ENCODE measurements around the gene WDR70. TPM values are rescaled to one million over a fixed set of nuclear protein-coding genes. Genes with fewer than 3 reads are reported as not detected.
"Not testable (repeated sequence)": the region's sequence is repeated elsewhere in the genome, so short reads cannot be mapped to it uniquely, and the experiment has no call there.

The WDR70 gene
- total RNA-seq, 1 donor from 2014 or later, result 18.7 TPM

- Histone ChIP-seq H3K27me3 (ENCODE audit: low read depth) (no peaks in the 10 kb centered on the region), H3K4me1 (no peaks in the 10 kb centered on the region), H3K36me3 (no peaks in the 10 kb centered on the region), H3K4me3 (no peak overlapping the region), H3K27ac (replicated peaks) (no peak overlapping the region), H3K9me3 (replicated peaks) (peaks cover 35% of the 10 kb centered on the region)
- intact Hi-C loops (cut with micrococcal nuclease), result no loop called here
- no peak for TF ChIP-seq CTCF (IDR thresholded peaks at IDR 0.05; ENCODE audit: borderline replicate concordance)
- DNase-seq, result no peak
Observed at GRCh38 chr5:37641933-37642332, 262.8 kb downstream of the WDR70 start.

GRCh38 chr5:37645707-37646106, 266.6 kb downstream of the WDR70 start:
- H3K4me3 ChIP-seq, result no peak overlapping the region
- TF ChIP-seq CTCF (IDR thresholded peaks at IDR 0.05; ENCODE audit: borderline replicate concordance), result no peak
- no peaks in the 10 kb centered on the region for H3K36me3 ChIP-seq
- DNase-seq, result no peak
- H3K4me1 ChIP-seq, result no peaks in the 10 kb centered on the region
- intact Hi-C loops (cut with micrococcal nuclease), result no loop called here
- peaks cover 35% of the 10 kb centered on the region for H3K9me3 ChIP-seq (replicated peaks)
- no peak overlapping the region for H3K27ac ChIP-seq (replicated peaks)
- no peaks in the 10 kb centered on the region for H3K27me3 ChIP-seq (ENCODE audit: low read depth)

GRCh38 chr5:37654566-37654965, 275.4 kb downstream of the WDR70 start:
- intact Hi-C loops (cut with micrococcal nuclease), result not testable (repeated sequence)

GRCh38 chr5:37657046-37657445, 277.9 kb downstream of the WDR70 start:
- Histone ChIP-seq H3K36me3 (no peaks in the 10 kb centered on the region), H3K4me3 (no peak overlapping the region), H3K27ac (replicated peaks) (no peak overlapping the region), H3K9me3 (replicated peaks) (peaks cover 22% of the 10 kb centered on the region), H3K27me3 (ENCODE audit: low read depth) (no peaks in the 10 kb centered on the region), H3K4me1 (no peaks in the 10 kb centered on the region)
- intact Hi-C loops (cut with micrococcal nuclease), result no loop called here
- DNase-seq, result no peak
- TF ChIP-seq CTCF (IDR thresholded peaks at IDR 0.05; ENCODE audit: borderline replicate concordance), result no peak

More at GRCh38 chr5:37654566-37654965, 275.4 kb downstream of the WDR70 start:
- not testable (repeated sequence) for H3K4me3 ChIP-seq; H3K27ac ChIP-seq (replicated peaks); H3K4me1 ChIP-seq; H3K36me3 ChIP-seq; H3K27me3 ChIP-seq (ENCODE audit: low read depth); DNase-seq
- peaks cover 30% of the 10 kb centered on the region for H3K9me3 ChIP-seq (replicated peaks)

GRCh38 chr5:37658440-37658839, 279.3 kb downstream of the WDR70 start:
- TF ChIP-seq CTCF (IDR thresholded peaks at IDR 0.05; ENCODE audit: borderline replicate concordance), result no peak
- intact Hi-C loops (cut with micrococcal nuclease), result no loop called here
- H3K9me3 ChIP-seq (replicated peaks), result peaks cover 13% of the 10 kb centered on the region
- no peak for DNase-seq
- H3K27me3 ChIP-seq (ENCODE audit: low read depth), result no peaks in the 10 kb centered on the region
- no peak overlapping the region for H3K4me3 ChIP-seq
- H3K27ac ChIP-seq (replicated peaks), result no peak overlapping the region
- no peaks in the 10 kb centered on the region for H3K36me3 ChIP-seq
- H3K4me1 ChIP-seq, result no peaks in the 10 kb centered on the region

GRCh38 chr5:37660319-37660718, 281.2 kb downstream of the WDR70 start:
- no peaks in the 10 kb centered on the region for H3K27me3 ChIP-seq (ENCODE audit: low read depth)
- no peak overlapping the region for H3K27ac ChIP-seq (replicated peaks)
- intact Hi-C loops (cut with micrococcal nuclease), result no loop called here
- H3K36me3 ChIP-seq, result no peaks in the 10 kb centered on the region
- DNase-seq, result no peak
- H3K4me3 ChIP-seq, result no peak overlapping the region
- H3K9me3 ChIP-seq (replicated peaks), result no peaks in the 10 kb centered on the region
- peaks cover 4% of the 10 kb centered on the region for H3K4me1 ChIP-seq
- TF ChIP-seq CTCF (IDR thresholded peaks at IDR 0.05; ENCODE audit: borderline replicate concordance), result no peak

Data from left ventricle myocardium inferior (tissue), 1 donor.